HEK293 (cell line): ENCODE measurements around the gene APC2.

Experiments
- CTCF ChIA-PET: fragments of 350-600 bp; formaldehyde crosslinking; extraction: SDS; loops from one replicate; lab custom pipeline; 2021; ENCODE audit warnings: antibody characterized with exemption; lab: Yijun Ruan, JAX
- POLR2A ChIA-PET: fragments of 300-600 bp; formaldehyde crosslinking; extraction: SDS; loops from one replicate; lab custom pipeline; 2020; ENCODE audit warnings: antibody characterized with exemption, inconsistent platforms; lab: Yijun Ruan, JAX
- H3K27ac ChIP-seq: fragments of 200-500 bp; sonication (Bioruptor generic); 2 replicates; pipeline ENCODE4 v1.5.1; 2014; ENCODE audit warnings: low read depth, low read length, control low read depth, inconsistent platforms; ENCODE audit errors: extremely low read depth
- H3K36me3 ChIP-seq, 2 experiments: fragments of 200-500 bp in 1 of 2; sonication (Bioruptor generic) in 1 of 2; 1 replicate in 1 of 2; 2 replicates in 1 of 2; pipeline ENCODE4 v1.5.1; 2014 to 2017; ENCODE audit warnings: inconsistent platforms in 2 of 2, low read length in 2 of 2; ENCODE audit not compliant: control insufficient read depth in 2 of 2, insufficient read depth in 1 of 2
- H3K4me1 ChIP-seq: fragments of 200-500 bp; sonication (Bioruptor generic); 2 replicates; pipeline ENCODE4 v1.5.1; 2014; ENCODE audit warnings: mild to moderate bottlenecking, low read length, inconsistent platforms; ENCODE audit not compliant: control insufficient read depth, insufficient read depth
- H3K4me3 ChIP-seq: 2 replicates; pipeline ENCODE4 v1.5.1; 2011; ENCODE audit warnings: low read depth, mild to moderate bottlenecking, control low read depth, low read length, moderate library complexity
- H3K9me3 ChIP-seq: fragments of 200-500 bp; sonication (Bioruptor generic); 2 replicates; pipeline ENCODE4 v1.5.1; 2014; ENCODE audit warnings: low read depth, low read length, inconsistent platforms; ENCODE audit not compliant: control insufficient read depth, insufficient read depth
- HOXD13 ChIP-seq: sonication (generic); formaldehyde crosslinking; IDR thresholded peaks from 2 replicates; pipeline ENCODE4 v1.8.0; 2022; ENCODE audit warnings: missing genetic modification reagents, borderline replicate concordance
- REPIN1 ChIP-seq: fragments of 450-650 bp; formaldehyde crosslinking; IDR thresholded peaks from 2 replicates; pipeline ENCODE4 v1.5.1; 2017; ENCODE audit warnings: missing biosample characterization, missing genetic modification characterization, low read depth
- ZBTB20 ChIP-seq: fragments of 450-650 bp; formaldehyde crosslinking; IDR thresholded peaks from 2 replicates; pipeline ENCODE4 v1.5.1; 2016; ENCODE audit warnings: missing biosample characterization, missing genetic modification characterization
- ZBTB48 ChIP-seq: fragments of 450-650 bp; formaldehyde crosslinking; IDR thresholded peaks from 2 replicates; pipeline ENCODE4 v1.5.1; 2016; ENCODE audit warnings: missing biosample characterization, missing genetic modification characterization
- ZNF146 ChIP-seq: fragments of 450-650 bp; formaldehyde crosslinking; IDR thresholded peaks from 2 replicates; pipeline ENCODE4 v1.5.1; 2016; ENCODE audit warnings: missing biosample characterization, missing genetic modification characterization
- ZNF394 ChIP-seq: fragments of 450-650 bp; formaldehyde crosslinking; IDR thresholded peaks from 2 replicates; pipeline ENCODE4 v1.5.1; 2016; ENCODE audit warnings: missing biosample characterization, missing genetic modification characterization, mild to moderate bottlenecking, moderate library complexity, borderline replicate concordance
- ZNF521 ChIP-seq: fragments of 450-650 bp; formaldehyde crosslinking; IDR thresholded peaks from 2 replicates; pipeline ENCODE4 v1.5.1; 2017; ENCODE audit warnings: missing biosample characterization, mild to moderate bottlenecking, missing genetic modification characterization
- ZNF530 ChIP-seq: fragments of 450-650 bp; formaldehyde crosslinking; IDR thresholded peaks from 2 replicates; pipeline ENCODE4 v1.5.1; 2016; ENCODE audit warnings: low read depth, missing biosample characterization, missing genetic modification characterization
- ZNF548 ChIP-seq: fragments of 450-650 bp; formaldehyde crosslinking; IDR thresholded peaks from 2 replicates; pipeline ENCODE4 v1.5.1; 2016; ENCODE audit warnings: missing biosample characterization, missing genetic modification characterization
- ZNF610 ChIP-seq: fragments of 450-650 bp; formaldehyde crosslinking; IDR thresholded peaks from 2 replicates; pipeline ENCODE4 v1.5.1; 2016; ENCODE audit warnings: missing biosample characterization, missing genetic modification characterization, borderline replicate concordance
- ZNF629 ChIP-seq: fragments of 450-650 bp; formaldehyde crosslinking; IDR thresholded peaks from 2 replicates; pipeline ENCODE4 v1.5.1; 2017; ENCODE audit warnings: missing biosample characterization, missing genetic modification characterization
- ZNF654 ChIP-seq: fragments of 450-650 bp; formaldehyde crosslinking; IDR thresholded peaks from 2 replicates; pipeline ENCODE4 v1.5.1; 2016; ENCODE audit warnings: low read depth, missing biosample characterization, missing genetic modification characterization
- ZNF830 ChIP-seq: fragments of 450-650 bp; IDR thresholded peaks from 2 replicates; pipeline ENCODE4 v1.5.0; 2018; ENCODE audit warnings: missing biosample characterization, missing genetic modification characterization, low read depth, mild to moderate bottlenecking, moderate library complexity
- ZXDB ChIP-seq: fragments of 450-650 bp; formaldehyde crosslinking; IDR thresholded peaks from 2 replicates; pipeline ENCODE4 v1.5.1; 2016; ENCODE audit warnings: missing biosample characterization, missing genetic modification characterization
- TF ChIP-seq, protein P1 (sequence below): fragments of 450-650 bp; formaldehyde crosslinking; conservative IDR thresholded peaks from 2 replicates; pipeline ENCODE4 v1.5.1; 2016; ENCODE audit warnings: low read depth, missing biosample characterization, missing genetic modification characterization
- TF ChIP-seq, protein P2 (sequence below): fragments of 450-650 bp; formaldehyde crosslinking; IDR thresholded peaks from 2 replicates; pipeline ENCODE4 v1.5.1; 2016; ENCODE audit warnings: missing biosample characterization, missing genetic modification characterization
- TF ChIP-seq, protein P3 (sequence below): fragments of 450-650 bp; formaldehyde crosslinking; IDR thresholded peaks from 2 replicates; pipeline ENCODE4 v1.5.1; 2016; ENCODE audit warnings: missing biosample characterization, missing genetic modification characterization
- TF ChIP-seq, protein P4 (sequence below): fragments of 450-650 bp; formaldehyde crosslinking; IDR thresholded peaks from 2 replicates; pipeline ENCODE4 v1.5.1; 2016; ENCODE audit warnings: missing biosample characterization, missing genetic modification characterization
- TF ChIP-seq, protein P5 (sequence below): fragments of 450-650 bp; IDR thresholded peaks from 2 replicates; pipeline ENCODE4 v1.5.1; 2018; ENCODE audit warnings: missing biosample characterization, mild to moderate bottlenecking, missing genetic modification characterization

Gene APC2, protein sequence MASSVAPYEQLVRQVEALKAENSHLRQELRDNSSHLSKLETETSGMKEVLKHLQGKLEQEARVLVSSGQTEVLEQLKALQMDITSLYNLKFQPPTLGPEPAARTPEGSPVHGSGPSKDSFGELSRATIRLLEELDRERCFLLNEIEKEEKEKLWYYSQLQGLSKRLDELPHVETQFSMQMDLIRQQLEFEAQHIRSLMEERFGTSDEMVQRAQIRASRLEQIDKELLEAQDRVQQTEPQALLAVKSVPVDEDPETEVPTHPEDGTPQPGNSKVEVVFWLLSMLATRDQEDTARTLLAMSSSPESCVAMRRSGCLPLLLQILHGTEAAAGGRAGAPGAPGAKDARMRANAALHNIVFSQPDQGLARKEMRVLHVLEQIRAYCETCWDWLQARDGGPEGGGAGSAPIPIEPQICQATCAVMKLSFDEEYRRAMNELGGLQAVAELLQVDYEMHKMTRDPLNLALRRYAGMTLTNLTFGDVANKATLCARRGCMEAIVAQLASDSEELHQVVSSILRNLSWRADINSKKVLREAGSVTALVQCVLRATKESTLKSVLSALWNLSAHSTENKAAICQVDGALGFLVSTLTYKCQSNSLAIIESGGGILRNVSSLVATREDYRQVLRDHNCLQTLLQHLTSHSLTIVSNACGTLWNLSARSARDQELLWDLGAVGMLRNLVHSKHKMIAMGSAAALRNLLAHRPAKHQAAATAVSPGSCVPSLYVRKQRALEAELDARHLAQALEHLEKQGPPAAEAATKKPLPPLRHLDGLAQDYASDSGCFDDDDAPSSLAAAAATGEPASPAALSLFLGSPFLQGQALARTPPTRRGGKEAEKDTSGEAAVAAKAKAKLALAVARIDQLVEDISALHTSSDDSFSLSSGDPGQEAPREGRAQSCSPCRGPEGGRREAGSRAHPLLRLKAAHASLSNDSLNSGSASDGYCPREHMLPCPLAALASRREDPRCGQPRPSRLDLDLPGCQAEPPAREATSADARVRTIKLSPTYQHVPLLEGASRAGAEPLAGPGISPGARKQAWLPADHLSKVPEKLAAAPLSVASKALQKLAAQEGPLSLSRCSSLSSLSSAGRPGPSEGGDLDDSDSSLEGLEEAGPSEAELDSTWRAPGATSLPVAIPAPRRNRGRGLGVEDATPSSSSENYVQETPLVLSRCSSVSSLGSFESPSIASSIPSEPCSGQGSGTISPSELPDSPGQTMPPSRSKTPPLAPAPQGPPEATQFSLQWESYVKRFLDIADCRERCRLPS (N-terminal part only)

DNA sequence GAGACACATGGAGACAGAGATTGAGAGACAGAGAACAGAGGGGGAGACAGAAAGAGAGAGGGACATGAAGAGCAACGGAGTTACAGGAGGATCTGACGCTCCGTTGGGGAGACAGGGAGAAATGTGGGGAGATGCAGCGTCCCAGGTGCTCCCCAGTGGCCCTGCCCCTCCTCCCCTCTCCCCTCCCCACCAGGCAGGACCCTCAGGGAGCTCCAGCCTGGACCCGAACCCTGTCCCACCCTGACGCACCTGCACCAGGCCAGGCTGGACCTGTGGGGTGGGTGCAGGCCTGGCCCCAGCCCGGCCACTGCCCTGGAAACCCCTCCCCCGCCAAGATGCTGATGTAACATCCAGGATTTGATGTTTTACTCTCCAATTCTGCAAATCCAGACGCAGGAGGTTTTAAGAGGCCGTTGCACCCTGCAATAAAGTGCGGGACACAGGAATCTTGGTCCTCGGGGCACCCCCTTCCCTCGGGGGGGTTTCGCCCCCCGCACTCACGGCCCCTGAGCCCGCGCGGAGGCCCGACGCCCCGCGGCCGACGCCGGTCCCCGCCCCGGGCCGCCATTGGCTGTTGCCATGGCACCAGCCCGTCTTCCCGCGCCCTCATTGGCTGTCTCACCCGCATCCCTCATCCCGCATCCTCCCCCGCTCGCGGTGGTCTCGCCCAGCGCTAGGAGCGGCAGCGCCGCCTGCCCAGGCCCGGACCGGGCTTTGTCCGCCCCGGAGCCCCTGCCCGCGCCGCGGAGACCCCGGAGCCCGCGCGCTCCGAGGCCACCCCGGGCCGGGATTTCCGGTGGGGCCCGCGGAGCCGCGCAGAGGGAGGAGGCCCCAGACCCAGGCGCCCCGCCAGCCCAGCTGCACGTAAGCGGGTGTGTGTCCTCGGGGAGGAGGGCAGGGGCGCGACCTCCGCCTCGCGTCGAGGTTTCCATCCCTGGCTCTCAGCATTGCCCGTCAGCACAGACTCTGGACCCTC is at the start of gene APC2:
Gene APC2, plus strand, starts transcription at position 655 of the 976 bp plus-strand sequence. CDS start 2,881 bp downstream, outside the sequence.
- Histone ChIP-seq H3K4me1 (no peaks in the 10 kb centered on the region), H3K9me3 (no peaks in the 10 kb centered on the region), H3K36me3 (no peaks in the 10 kb centered on the region), H3K4me3 (no peak within 1 kb of the TSS), H3K27ac (no peak within 1 kb of the TSS)
- ChIA-PET CTCF (interaction anchor here (1.1 to 1.2 kb wide), 2 partner anchors 8 to 13 kb away, joined by 3 read pairs; no protein-coding TSS in a partner anchor), POLR2A (interaction anchor here (0.6 kb wide), 1 partner anchor 167 kb away, joined by 3 read pairs; no protein-coding TSS in a partner anchor)
- no peak for TF ChIP-seq ZNF530
- TF ChIP-seq ZBTB48 (tag by site-specific recombination): 0 out of 2 replicates have a peak, but pooled peaks have one; percentile 26
- TF ChIP-seq ZNF394: peak; percentile 36; the same call in 1 of the 2 replicates
- no peak for TF ChIP-seq ZNF629 (tag by site-specific recombination)
- no peak for TF ChIP-seq ZNF521 (tag by site-specific recombination)
- TF ChIP-seq REPIN1 (tag by site-specific recombination): no peak
- TF ChIP-seq, protein P1, sequence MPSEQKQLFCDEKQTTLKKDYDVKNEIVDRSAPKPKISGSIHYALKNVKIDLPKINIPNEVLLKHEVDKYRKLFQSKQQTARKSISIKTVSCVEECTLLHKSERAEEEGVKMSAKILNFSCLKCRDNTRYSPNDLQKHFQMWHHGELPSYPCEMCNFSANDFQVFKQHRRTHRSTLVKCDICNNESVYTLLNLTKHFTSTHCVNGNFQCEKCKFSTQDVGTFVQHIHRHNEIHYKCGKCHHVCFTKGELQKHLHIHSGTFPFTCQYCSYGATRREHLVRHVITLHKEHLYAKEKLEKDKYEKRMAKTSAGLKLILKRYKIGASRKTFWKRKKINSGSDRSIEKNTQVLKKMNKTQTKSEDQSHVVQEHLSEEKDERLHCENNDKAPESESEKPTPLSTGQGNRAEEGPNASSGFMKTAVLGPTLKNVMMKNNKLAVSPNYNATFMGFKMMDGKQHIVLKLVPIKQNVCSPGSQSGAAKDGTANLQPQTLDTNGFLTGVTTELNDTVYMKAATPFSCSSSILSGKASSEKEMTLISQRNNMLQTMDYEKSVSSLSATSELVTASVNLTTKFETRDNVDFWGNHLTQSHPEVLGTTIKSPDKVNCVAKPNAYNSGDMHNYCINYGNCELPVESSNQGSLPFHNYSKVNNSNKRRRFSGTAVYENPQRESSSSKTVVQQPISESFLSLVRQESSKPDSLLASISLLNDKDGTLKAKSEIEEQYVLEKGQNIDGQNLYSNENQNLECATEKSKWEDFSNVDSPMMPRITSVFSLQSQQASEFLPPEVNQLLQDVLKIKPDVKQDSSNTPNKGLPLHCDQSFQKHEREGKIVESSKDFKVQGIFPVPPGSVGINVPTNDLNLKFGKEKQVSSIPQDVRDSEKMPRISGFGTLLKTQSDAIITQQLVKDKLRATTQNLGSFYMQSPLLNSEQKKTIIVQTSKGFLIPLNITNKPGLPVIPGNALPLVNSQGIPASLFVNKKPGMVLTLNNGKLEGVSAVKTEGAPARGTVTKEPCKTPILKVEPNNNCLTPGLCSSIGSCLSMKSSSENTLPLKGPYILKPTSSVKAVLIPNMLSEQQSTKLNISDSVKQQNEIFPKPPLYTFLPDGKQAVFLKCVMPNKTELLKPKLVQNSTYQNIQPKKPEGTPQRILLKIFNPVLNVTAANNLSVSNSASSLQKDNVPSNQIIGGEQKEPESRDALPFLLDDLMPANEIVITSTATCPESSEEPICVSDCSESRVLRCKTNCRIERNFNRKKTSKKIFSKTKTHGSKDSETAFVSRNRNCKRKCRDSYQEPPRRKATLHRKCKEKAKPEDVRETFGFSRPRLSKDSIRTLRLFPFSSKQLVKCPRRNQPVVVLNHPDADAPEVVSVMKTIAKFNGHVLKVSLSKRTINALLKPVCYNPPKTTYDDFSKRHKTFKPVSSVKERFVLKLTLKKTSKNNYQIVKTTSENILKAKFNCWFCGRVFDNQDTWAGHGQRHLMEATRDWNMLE (tag by site-specific recombination): no peak
- TF ChIP-seq ZBTB20 (tag by site-specific recombination): no peak
- TF ChIP-seq ZNF146 (tag by site-specific recombination): no peak
- TF ChIP-seq ZNF654 (tag by site-specific recombination): no peak
- TF ChIP-seq HOXD13 (CRISPR knock-in tag): no peak
- TF ChIP-seq, protein P2, sequence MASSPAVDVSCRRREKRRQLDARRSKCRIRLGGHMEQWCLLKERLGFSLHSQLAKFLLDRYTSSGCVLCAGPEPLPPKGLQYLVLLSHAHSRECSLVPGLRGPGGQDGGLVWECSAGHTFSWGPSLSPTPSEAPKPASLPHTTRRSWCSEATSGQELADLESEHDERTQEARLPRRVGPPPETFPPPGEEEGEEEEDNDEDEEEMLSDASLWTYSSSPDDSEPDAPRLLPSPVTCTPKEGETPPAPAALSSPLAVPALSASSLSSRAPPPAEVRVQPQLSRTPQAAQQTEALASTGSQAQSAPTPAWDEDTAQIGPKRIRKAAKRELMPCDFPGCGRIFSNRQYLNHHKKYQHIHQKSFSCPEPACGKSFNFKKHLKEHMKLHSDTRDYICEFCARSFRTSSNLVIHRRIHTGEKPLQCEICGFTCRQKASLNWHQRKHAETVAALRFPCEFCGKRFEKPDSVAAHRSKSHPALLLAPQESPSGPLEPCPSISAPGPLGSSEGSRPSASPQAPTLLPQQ (tag by site-specific recombination): no peak; the same call in 1 of the 2 replicates
- no peak for TF ChIP-seq ZNF610 (tag by site-specific recombination)
- no peak for TF ChIP-seq ZXDB (tag by site-specific recombination)
- TF ChIP-seq, protein P3, sequence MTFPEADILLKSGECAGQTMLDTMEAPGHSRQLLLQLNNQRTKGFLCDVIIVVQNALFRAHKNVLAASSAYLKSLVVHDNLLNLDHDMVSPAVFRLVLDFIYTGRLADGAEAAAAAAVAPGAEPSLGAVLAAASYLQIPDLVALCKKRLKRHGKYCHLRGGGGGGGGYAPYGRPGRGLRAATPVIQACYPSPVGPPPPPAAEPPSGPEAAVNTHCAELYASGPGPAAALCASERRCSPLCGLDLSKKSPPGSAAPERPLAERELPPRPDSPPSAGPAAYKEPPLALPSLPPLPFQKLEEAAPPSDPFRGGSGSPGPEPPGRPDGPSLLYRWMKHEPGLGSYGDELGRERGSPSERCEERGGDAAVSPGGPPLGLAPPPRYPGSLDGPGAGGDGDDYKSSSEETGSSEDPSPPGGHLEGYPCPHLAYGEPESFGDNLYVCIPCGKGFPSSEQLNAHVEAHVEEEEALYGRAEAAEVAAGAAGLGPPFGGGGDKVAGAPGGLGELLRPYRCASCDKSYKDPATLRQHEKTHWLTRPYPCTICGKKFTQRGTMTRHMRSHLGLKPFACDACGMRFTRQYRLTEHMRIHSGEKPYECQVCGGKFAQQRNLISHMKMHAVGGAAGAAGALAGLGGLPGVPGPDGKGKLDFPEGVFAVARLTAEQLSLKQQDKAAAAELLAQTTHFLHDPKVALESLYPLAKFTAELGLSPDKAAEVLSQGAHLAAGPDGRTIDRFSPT (tag by site-specific recombination): no peak
- TF ChIP-seq ZNF830 (tag by site-specific recombination): no peak
- TF ChIP-seq, protein P4, sequence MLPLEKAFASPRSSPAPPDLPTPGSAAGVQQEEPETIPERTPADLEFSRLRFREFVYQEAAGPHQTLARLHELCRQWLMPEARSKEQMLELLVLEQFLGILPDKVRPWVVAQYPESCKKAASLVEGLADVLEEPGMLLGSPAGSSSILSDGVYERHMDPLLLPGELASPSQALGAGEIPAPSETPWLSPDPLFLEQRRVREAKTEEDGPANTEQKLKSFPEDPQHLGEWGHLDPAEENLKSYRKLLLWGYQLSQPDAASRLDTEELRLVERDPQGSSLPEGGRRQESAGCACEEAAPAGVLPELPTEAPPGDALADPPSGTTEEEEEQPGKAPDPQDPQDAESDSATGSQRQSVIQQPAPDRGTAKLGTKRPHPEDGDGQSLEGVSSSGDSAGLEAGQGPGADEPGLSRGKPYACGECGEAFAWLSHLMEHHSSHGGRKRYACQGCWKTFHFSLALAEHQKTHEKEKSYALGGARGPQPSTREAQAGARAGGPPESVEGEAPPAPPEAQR (tag by site-specific recombination): no peak
- TF ChIP-seq, protein P5, sequence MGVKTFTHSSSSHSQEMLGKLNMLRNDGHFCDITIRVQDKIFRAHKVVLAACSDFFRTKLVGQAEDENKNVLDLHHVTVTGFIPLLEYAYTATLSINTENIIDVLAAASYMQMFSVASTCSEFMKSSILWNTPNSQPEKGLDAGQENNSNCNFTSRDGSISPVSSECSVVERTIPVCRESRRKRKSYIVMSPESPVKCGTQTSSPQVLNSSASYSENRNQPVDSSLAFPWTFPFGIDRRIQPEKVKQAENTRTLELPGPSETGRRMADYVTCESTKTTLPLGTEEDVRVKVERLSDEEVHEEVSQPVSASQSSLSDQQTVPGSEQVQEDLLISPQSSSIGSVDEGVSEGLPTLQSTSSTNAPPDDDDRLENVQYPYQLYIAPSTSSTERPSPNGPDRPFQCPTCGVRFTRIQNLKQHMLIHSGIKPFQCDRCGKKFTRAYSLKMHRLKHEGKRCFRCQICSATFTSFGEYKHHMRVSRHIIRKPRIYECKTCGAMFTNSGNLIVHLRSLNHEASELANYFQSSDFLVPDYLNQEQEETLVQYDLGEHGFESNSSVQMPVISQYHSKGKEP: no peak
- no peak for TF ChIP-seq ZNF548
